ENCODE results near the gene TBC1D4.

The TBC1D4 gene

GRCh38 chr13:75417012-75417384 lies 65.0 kb downstream of the TBC1D4 start:
- no peak for TF ChIP-seq CTCF (IDR thresholded peaks at IDR 0.05; ENCODE audit: extremely low read depth, insufficient read depth, missing control alignments)
- in situ Hi-C loops (cut with MboI; ENCODE audit: low pct_unique_long_range_greater_than_20kb, low sequenced_read_pairs, unreplicated experiment): no loop called here
- no peak for DNase-seq (ENCODE audit: low spot score)

GRCh38 chr13:75416327-75417011 lies 65.5 kb downstream of the TBC1D4 start:
- TF ChIP-seq CTCF (IDR thresholded peaks at IDR 0.05; ENCODE audit: extremely low read depth, insufficient read depth, missing control alignments): peak; percentile 20
- DNase-seq (ENCODE audit: low spot score): peak; percentile 20
- in situ Hi-C loops (cut with MboI; ENCODE audit: low pct_unique_long_range_greater_than_20kb, low sequenced_read_pairs, unreplicated experiment): no loop called here

- no peak for DNase-seq (ENCODE audit: low spot score)
- in situ Hi-C loops (cut with MboI; ENCODE audit: low pct_unique_long_range_greater_than_20kb, low sequenced_read_pairs, unreplicated experiment): no loop called here
- TF ChIP-seq CTCF (IDR thresholded peaks at IDR 0.05; ENCODE audit: extremely low read depth, insufficient read depth, missing control alignments): no peak
These were observed 66.3 kb downstream of the TBC1D4 start for GRCh38 chr13:75415694-75416093.

- no peak for TF ChIP-seq CTCF (IDR thresholded peaks at IDR 0.05; ENCODE audit: extremely low read depth, insufficient read depth, missing control alignments)
- in situ Hi-C loops (cut with MboI; ENCODE audit: low pct_unique_long_range_greater_than_20kb, low sequenced_read_pairs, unreplicated experiment): no loop called here
- DNase-seq (ENCODE audit: low spot score): no peak
These were observed 66.8 kb downstream of the TBC1D4 start for GRCh38 chr13:75415171-75415570.

GRCh38 chr13:75414036-75414827 lies 67.7 kb downstream of the TBC1D4 start:
- TF ChIP-seq CTCF (IDR thresholded peaks at IDR 0.05; ENCODE audit: extremely low read depth, insufficient read depth, missing control alignments): no peak
- in situ Hi-C loops (cut with MboI; ENCODE audit: low pct_unique_long_range_greater_than_20kb, low sequenced_read_pairs, unreplicated experiment): no loop called here
- DNase-seq (ENCODE audit: low spot score): no peak

GRCh38 chr13:75411924-75412537 lies 69.9 kb downstream of the TBC1D4 start:
- TF ChIP-seq CTCF (IDR thresholded peaks at IDR 0.05; ENCODE audit: extremely low read depth, insufficient read depth, missing control alignments): no peak
- no peak for DNase-seq (ENCODE audit: low spot score)
- in situ Hi-C loops (cut with MboI; ENCODE audit: low pct_unique_long_range_greater_than_20kb, low sequenced_read_pairs, unreplicated experiment): no loop called here

Measured in GM13977 (cell line).